Measurements from ENCODE around the gene KCNK15. TPM values are rescaled to one million over a fixed set of nuclear protein-coding genes. Genes with fewer than 3 reads are reported as not detected.

The KCNK15 gene
- polyA plus RNA-seq, 3 donors = 0.03 TPM; not detected in 2

GRCh38 chr20:44733341-44734069 lies 12.2 kb upstream of the KCNK15 start:
- Histone ChIP-seq H3K27me3 (ENCODE audit: control insufficient read depth in 2 of 2, insufficient read depth in 2 of 2, low read length in 2 of 2) (no peaks in the 10 kb centered on the region), H3K27ac (ENCODE audit: low read depth in 1 of 2, low read length in 2 of 2) (no peak overlapping the region), H3K79me2 (ENCODE audit: insufficient read depth, low read length) (no peaks in the 10 kb centered on the region), H4K20me1 (ENCODE audit: insufficient read depth, low read length) (no peaks in the 10 kb centered on the region), H3K9ac (ENCODE audit: insufficient read depth, low read length, poor library complexity, severe bottlenecking) (no peak overlapping the region), H2AFZ (ENCODE audit: insufficient read depth, low read depth, low read length, poor library complexity, severe bottlenecking) (no peak overlapping the region), H3K4me2 (replicated peaks; ENCODE audit: extremely low read depth, low read length, poor library complexity, severe bottlenecking) (no peak overlapping the region), H3K9me3 (replicated peaks in 1 of 2; ENCODE audit: control insufficient read depth in 1 of 2, insufficient read depth in 1 of 2, low read length in 2 of 2) (no peaks in the 10 kb centered on the region), H3K4me3 (replicated peaks in 1 of 3; ENCODE audit: low read depth in 2 of 3, low read length in 3 of 3) (no peak overlapping the region), H3K36me3 (replicated peaks in 1 of 2; ENCODE audit: control insufficient read depth in 1 of 2, insufficient read depth in 2 of 2, low read length in 2 of 2) (no peaks in the 10 kb centered on the region), H3K4me1 (ENCODE audit: control insufficient read depth in 1 of 2, insufficient read depth in 2 of 2, low read length in 2 of 2) (peaks cover 6 to 7% of the 10 kb centered on the region in 2 donors)
- H3K4me1 Mint-ChIP-seq = peaks cover 15% of the 10 kb centered on the region
- no peak overlapping the region for H3K4me3 Mint-ChIP-seq
- peak overlapping the region in 1 of 7 donors; percentile 36 for H3K27ac Mint-ChIP-seq
- 31% methylated on average over 6 of the region's 7 CpGs for WGBS (ENCODE audit: insufficient coverage)
- DNase-seq = peak; percentile 15 to 51 (median 37)
- intact Hi-C loops (cut with micrococcal nuclease) = loop anchor here (5.0 to 10.0 kb wide), 2 partner anchors 46 to 519 kb away; partner anchors contain the start of gene OSER1 (in 2 of the 2)
- no peaks in the 10 kb centered on the region for H3K36me3 Mint-ChIP-seq
- H3K9me3 Mint-ChIP-seq = peaks cover 4 to 11% (median 9%) of the 10 kb centered on the region in 7 donors
- peak; percentile 77 for TF ChIP-seq CTCF (IDR thresholded peaks at IDR 0.05)
- peaks cover 0 to 6% (median 2%) of the 10 kb centered on the region in 3 donors for H3K27me3 Mint-ChIP-seq (ENCODE audit: low read depth in 3 of 3)

- no peak overlapping the region for H3K27ac Mint-ChIP-seq
- TF ChIP-seq CTCF (IDR thresholded peaks at IDR 0.05) = no peak
- no peaks in the 10 kb centered on the region for H3K36me3 Mint-ChIP-seq
- DNase-seq = no peak
- Histone ChIP-seq H3K9ac (ENCODE audit: insufficient read depth, low read length, poor library complexity, severe bottlenecking) (no peak overlapping the region), H3K27me3 (ENCODE audit: control insufficient read depth in 2 of 2, insufficient read depth in 2 of 2, low read length in 2 of 2) (no peaks in the 10 kb centered on the region), H3K79me2 (ENCODE audit: insufficient read depth, low read length) (no peaks in the 10 kb centered on the region), H3K4me2 (replicated peaks; ENCODE audit: extremely low read depth, low read length, poor library complexity, severe bottlenecking) (no peak overlapping the region), H3K36me3 (replicated peaks in 1 of 2; ENCODE audit: control insufficient read depth in 1 of 2, insufficient read depth in 2 of 2, low read length in 2 of 2) (no peaks in the 10 kb centered on the region), H3K4me3 (replicated peaks in 1 of 3; ENCODE audit: low read depth in 2 of 3, low read length in 3 of 3) (no peak overlapping the region), H4K20me1 (ENCODE audit: insufficient read depth, low read length) (no peaks in the 10 kb centered on the region), H3K9me3 (replicated peaks in 1 of 2; ENCODE audit: control insufficient read depth in 1 of 2, insufficient read depth in 1 of 2, low read length in 2 of 2) (peaks cover 0 to 4% of the 10 kb centered on the region in 2 donors), H3K27ac (ENCODE audit: low read depth in 1 of 2, low read length in 2 of 2) (no peak overlapping the region), H2AFZ (ENCODE audit: insufficient read depth, low read depth, low read length, poor library complexity, severe bottlenecking) (peak overlapping the region; percentile 82), H3K4me1 (ENCODE audit: control insufficient read depth in 1 of 2, insufficient read depth in 2 of 2, low read length in 2 of 2) (no peaks in the 10 kb centered on the region)
- intact Hi-C loops (cut with micrococcal nuclease) = loop anchor here (5.0 to 10.0 kb wide), 2 partner anchors 48 to 520 kb away; partner anchors contain the start of gene OSER1 (in 2 of the 2)
- peaks cover 7 to 17% (median 13%) of the 10 kb centered on the region in 7 donors for H3K9me3 Mint-ChIP-seq
- H3K27me3 Mint-ChIP-seq (ENCODE audit: low read depth in 3 of 3) = peaks cover 1 to 6% (median 3%) of the 10 kb centered on the region in 3 donors
- H3K4me1 Mint-ChIP-seq = peaks cover 8% of the 10 kb centered on the region
- WGBS (ENCODE audit: insufficient coverage) = 80% methylated on average over 1 of the region's 3 CpGs
- no peak overlapping the region for H3K4me3 Mint-ChIP-seq
These were observed 10.7 kb upstream of the KCNK15 start for GRCh38 chr20:44734938-44735337.
